ENCODE results near the gene ADAMTS20.

ADAMTS20 gene

DNA sequence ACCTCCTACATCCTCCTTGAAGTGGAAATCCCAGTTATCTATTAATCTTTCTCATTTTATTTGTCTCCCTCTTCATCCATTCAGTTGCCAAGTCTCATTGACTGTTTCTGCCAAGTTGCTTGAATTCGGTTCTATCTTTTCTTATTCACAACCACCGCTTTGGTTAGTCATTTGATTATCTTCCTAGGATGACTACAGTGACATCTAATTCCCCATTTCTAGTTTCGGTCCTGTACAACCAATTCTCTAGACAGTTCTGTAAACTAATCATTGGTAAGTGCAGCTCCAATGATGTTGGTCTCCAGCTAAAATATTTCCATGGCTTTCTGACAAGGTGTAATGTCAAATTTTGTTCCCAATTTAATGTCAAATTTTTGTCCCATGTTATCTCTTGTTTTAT is 220.1 kb downstream of the ADAMTS20 start:
- Histone ChIP-seq H3K9ac (ENCODE audit: low read depth, low read length) (no peak overlapping the region), H3K27me3 (ENCODE audit: insufficient read depth, low read length) (no peaks in the 10 kb centered on the region), H3K4me3 (ENCODE audit: low read length) (no peak overlapping the region), H3K9me3 (ENCODE audit: insufficient read depth, low read depth, low read length) (no peaks in the 10 kb centered on the region; the same call in 1 of the 2 replicates), H3K36me3 (ENCODE audit: insufficient read depth, low read depth, low read length) (no peaks in the 10 kb centered on the region), H3K27ac (ENCODE audit: low read length) (no peak overlapping the region), H3K4me1 (ENCODE audit: insufficient read depth, low read length) (no peaks in the 10 kb centered on the region)

DNA sequence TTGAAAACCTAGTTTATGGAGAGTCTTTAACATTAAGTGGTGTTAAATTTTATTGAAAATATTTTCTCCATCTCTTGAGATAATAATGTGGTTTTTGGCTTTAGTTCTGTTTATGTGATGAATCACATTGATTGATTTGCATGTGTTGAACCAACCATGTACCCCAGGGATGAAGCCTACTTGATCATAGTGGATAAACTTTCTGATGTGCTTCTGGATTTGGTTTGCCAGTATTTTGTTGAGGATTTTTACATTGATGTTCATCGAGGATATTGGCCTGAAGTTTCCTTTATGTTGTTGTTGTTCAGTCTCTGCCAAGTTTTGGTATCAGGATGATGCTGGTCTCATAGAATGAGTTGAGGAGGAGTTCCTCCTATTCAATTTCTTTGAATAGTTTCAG is 222.6 kb downstream of the ADAMTS20 start:
- no peaks in the 10 kb centered on the region; the same call in 1 of the 2 replicates for H3K9me3 ChIP-seq (ENCODE audit: insufficient read depth, low read depth, low read length)
- H3K9ac ChIP-seq (ENCODE audit: low read depth, low read length): no peak overlapping the region
- H3K4me1 ChIP-seq (ENCODE audit: insufficient read depth, low read length): no peaks in the 10 kb centered on the region
- H3K4me3 ChIP-seq (ENCODE audit: low read length): no peak overlapping the region
- H3K27ac ChIP-seq (ENCODE audit: low read length): no peak overlapping the region
- no peaks in the 10 kb centered on the region for H3K36me3 ChIP-seq (ENCODE audit: insufficient read depth, low read depth, low read length)
- no peaks in the 10 kb centered on the region for H3K27me3 ChIP-seq (ENCODE audit: insufficient read depth, low read length)

DNA sequence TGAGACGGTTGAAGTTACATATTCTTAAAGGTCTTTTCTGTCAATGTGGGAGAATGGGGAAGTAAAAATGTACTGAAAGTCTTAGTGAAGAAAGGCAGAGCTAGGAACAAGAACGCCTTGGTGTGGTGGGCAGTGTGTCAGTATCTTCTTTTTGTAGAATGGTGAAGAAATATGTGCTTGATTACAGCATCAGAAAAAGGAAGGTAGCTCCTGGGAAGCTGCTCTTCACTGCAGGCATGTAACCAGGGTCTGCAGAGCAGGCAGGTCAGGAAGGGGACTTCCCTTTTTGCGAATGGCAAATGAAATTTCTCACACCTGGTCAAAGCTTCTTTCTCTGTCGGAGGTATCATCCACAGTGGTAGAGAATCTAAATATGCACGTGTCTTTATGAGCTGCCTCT is 226.2 kb downstream of the ADAMTS20 start:
- H3K4me1 ChIP-seq (ENCODE audit: insufficient read depth, low read length): no peaks in the 10 kb centered on the region
- H3K4me3 ChIP-seq (ENCODE audit: low read length): no peak overlapping the region
- H3K9ac ChIP-seq (ENCODE audit: low read depth, low read length): no peak overlapping the region
- no peak overlapping the region for H3K27ac ChIP-seq (ENCODE audit: low read length)
- no peaks in the 10 kb centered on the region for H3K9me3 ChIP-seq (ENCODE audit: insufficient read depth, low read depth, low read length)
- no peaks in the 10 kb centered on the region for H3K27me3 ChIP-seq (ENCODE audit: insufficient read depth, low read length)
- H3K36me3 ChIP-seq (ENCODE audit: insufficient read depth, low read depth, low read length): no peaks in the 10 kb centered on the region

DNA sequence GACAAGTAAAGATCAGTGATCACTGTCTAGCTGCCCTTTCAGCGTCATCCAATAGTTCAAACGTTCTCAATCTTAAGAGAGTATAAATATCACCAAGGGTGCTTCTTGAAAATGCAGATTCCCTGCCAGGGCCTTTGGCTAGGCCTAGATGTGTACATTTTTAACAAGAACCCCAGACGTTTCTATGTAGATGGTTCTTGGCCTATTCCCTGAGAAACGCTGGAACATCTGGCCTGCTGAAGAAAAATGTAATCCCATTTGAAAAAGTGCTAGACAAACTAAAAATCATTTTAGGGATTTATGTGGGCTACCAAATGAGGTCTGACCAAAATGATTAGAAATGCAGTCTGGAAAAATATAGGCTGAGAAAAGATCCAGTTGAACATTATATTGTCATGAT is 231.7 kb downstream of the ADAMTS20 start:
- no peaks in the 10 kb centered on the region for H3K9me3 ChIP-seq (ENCODE audit: insufficient read depth, low read depth, low read length)

DNA sequence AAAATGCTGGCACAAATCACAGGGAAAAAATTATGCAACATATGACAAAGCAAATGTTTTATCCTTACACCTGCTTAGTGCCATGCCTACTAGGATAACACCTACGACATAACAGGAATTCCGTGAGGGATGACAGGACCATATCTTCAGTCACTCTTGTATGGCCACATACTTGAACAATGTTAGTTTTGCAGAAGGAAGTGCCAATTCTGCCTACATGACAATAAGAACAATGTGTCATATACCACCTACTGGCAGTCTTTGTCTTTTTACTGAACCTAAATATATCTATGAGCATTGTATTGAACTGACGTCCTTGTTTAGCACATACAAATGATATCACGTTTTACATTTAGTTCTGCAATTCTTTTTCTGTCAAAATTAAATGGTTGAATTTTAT is 234.0 kb downstream of the ADAMTS20 start:
- Histone ChIP-seq H3K4me3 (ENCODE audit: low read length) (no peak overlapping the region), H3K9me3 (ENCODE audit: insufficient read depth, low read depth, low read length) (no peaks in the 10 kb centered on the region)

More for the DNA sequence above, 231.7 kb downstream of the ADAMTS20 start:
- no peaks in the 10 kb centered on the region; the same call in 1 of the 2 replicates for H3K4me1 ChIP-seq (ENCODE audit: insufficient read depth, low read length)
- no peak overlapping the region for H3K9ac ChIP-seq (ENCODE audit: low read depth, low read length)
- no peak overlapping the region for H3K4me3 ChIP-seq (ENCODE audit: low read length)
- no peak overlapping the region for H3K27ac ChIP-seq (ENCODE audit: low read length)
- H3K36me3 ChIP-seq (ENCODE audit: insufficient read depth, low read depth, low read length): no peaks in the 10 kb centered on the region
- H3K27me3 ChIP-seq (ENCODE audit: insufficient read depth, low read length): no peaks in the 10 kb centered on the region

DNA sequence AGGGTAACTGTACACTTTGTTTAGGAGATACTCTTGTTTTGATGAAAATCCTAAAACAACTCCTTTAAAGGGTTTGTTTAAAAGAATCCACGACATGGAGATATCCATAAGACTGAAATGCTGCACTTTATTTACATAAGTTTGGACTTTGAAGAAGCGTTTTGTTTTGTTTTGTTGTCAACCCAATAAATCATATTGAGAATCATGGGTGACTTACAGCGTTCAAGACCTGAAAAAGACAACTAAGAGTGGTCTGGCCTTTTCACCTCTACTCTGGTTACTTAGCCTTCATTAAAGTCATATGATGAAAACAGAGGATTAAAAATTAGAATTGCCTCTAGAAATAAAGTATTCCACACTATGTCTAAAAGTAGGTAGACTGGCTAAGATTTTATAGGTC is 234.8 kb downstream of the ADAMTS20 start:
- no peak overlapping the region for H3K27ac ChIP-seq (ENCODE audit: low read length)
- no peak overlapping the region for H3K9ac ChIP-seq (ENCODE audit: low read depth, low read length)
- H3K9me3 ChIP-seq (ENCODE audit: insufficient read depth, low read depth, low read length): no peaks in the 10 kb centered on the region
- no peaks in the 10 kb centered on the region for H3K36me3 ChIP-seq (ENCODE audit: insufficient read depth, low read depth, low read length)
- H3K4me1 ChIP-seq (ENCODE audit: insufficient read depth, low read length): no peaks in the 10 kb centered on the region; the same call in 1 of the 2 replicates
- no peak overlapping the region for H3K4me3 ChIP-seq (ENCODE audit: low read length)
- H3K27me3 ChIP-seq (ENCODE audit: insufficient read depth, low read length): no peaks in the 10 kb centered on the region

More for the DNA sequence above, 234.0 kb downstream of the ADAMTS20 start:
- Histone ChIP-seq H3K27ac (ENCODE audit: low read length) (no peak overlapping the region), H3K4me1 (ENCODE audit: insufficient read depth, low read length) (no peaks in the 10 kb centered on the region; the same call in 1 of the 2 replicates), H3K36me3 (ENCODE audit: insufficient read depth, low read depth, low read length) (no peaks in the 10 kb centered on the region), H3K9ac (ENCODE audit: low read depth, low read length) (no peak overlapping the region), H3K27me3 (ENCODE audit: insufficient read depth, low read length) (no peaks in the 10 kb centered on the region)

DNA sequence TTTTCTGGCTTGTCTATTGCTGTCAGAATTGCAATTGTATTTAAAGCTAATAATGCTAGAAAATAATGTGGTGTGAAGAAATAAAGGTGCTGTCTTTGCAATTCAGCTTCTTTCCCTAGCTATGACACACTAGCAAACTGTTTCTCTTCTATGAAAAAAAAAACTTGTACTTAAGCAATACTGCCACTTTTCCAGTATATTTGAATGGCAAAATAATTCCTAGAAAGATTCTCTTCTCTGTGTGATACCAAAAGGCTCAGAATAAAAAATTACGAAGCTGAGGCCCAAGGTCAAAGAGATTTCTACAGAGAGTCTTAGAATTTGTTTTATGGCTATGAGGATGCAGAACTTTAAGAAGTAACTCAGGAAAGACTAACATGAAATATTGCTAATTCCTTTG is 235.5 kb downstream of the ADAMTS20 start:
- Histone ChIP-seq H3K36me3 (ENCODE audit: insufficient read depth, low read depth, low read length) (no peaks in the 10 kb centered on the region), H3K9ac (ENCODE audit: low read depth, low read length) (no peak overlapping the region), H3K4me1 (ENCODE audit: insufficient read depth, low read length) (no peaks in the 10 kb centered on the region; the same call in 1 of the 2 replicates), H3K9me3 (ENCODE audit: insufficient read depth, low read depth, low read length) (no peaks in the 10 kb centered on the region), H3K4me3 (ENCODE audit: low read length) (no peak overlapping the region), H3K27me3 (ENCODE audit: insufficient read depth, low read length) (no peaks in the 10 kb centered on the region), H3K27ac (ENCODE audit: low read length) (no peak overlapping the region)

DNA sequence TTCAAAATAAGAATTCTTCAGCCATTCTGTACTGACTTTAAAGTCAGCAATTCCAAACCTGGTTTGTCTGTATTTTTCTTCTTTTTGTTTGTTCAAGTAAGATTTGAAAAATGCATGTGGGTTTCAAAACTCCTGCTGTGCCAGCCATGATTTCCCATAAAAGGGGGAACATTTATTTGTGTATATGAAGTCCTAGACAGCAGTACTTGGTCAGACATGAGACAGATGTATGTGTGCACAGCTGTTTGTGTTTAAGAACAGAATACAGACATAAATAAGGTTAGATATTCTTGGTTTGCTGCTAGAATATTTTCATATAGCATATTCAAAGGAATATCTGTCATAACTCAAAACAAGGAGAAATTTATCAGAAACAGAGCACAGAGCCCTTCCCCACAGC is 236.0 kb downstream of the ADAMTS20 start:
- no peaks in the 10 kb centered on the region for H3K9me3 ChIP-seq (ENCODE audit: insufficient read depth, low read depth, low read length)
- no peaks in the 10 kb centered on the region; the same call in 1 of the 2 replicates for H3K4me1 ChIP-seq (ENCODE audit: insufficient read depth, low read length)
- H3K36me3 ChIP-seq (ENCODE audit: insufficient read depth, low read depth, low read length): no peaks in the 10 kb centered on the region
- H3K27me3 ChIP-seq (ENCODE audit: insufficient read depth, low read length): no peaks in the 10 kb centered on the region
- H3K27ac ChIP-seq (ENCODE audit: low read length): no peak overlapping the region
- no peak overlapping the region for H3K4me3 ChIP-seq (ENCODE audit: low read length)
- H3K9ac ChIP-seq (ENCODE audit: low read depth, low read length): no peak overlapping the region

DNA sequence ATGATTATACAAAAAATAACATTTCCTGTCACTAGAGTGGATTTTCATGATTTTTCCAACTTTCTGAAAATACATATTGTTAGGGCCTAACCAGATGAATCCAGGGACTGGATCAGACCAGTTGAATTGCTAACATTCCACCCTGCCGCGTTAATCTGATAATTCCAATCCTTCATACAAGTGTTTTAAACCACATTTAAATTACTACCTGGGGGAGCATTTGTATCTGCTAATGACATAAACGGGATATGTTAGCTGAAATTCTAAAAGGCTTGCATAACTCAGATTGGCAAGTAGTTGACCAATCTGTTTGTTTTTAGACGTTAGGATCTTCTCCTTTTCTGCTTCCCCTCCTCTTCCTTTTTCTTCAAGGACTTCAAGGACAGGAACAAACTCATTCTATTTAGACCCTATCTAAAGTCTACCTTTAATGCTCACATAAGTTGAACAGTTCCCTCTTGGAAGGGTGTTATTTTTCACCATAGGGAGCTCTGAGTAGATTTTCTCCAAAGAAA is 239.0 kb downstream of the ADAMTS20 start:
- H3K27ac ChIP-seq (ENCODE audit: low read length): no peak overlapping the region
- no peaks in the 10 kb centered on the region for H3K36me3 ChIP-seq (ENCODE audit: insufficient read depth, low read depth, low read length)
- no peaks in the 10 kb centered on the region for H3K27me3 ChIP-seq (ENCODE audit: insufficient read depth, low read length)
- no peaks in the 10 kb centered on the region for H3K9me3 ChIP-seq (ENCODE audit: insufficient read depth, low read depth, low read length)
- H3K4me1 ChIP-seq (ENCODE audit: insufficient read depth, low read length): no peaks in the 10 kb centered on the region; the same call in 1 of the 2 replicates
- H3K9ac ChIP-seq (ENCODE audit: low read depth, low read length): no peak overlapping the region
- no peak overlapping the region for H3K4me3 ChIP-seq (ENCODE audit: low read length)

DNA sequence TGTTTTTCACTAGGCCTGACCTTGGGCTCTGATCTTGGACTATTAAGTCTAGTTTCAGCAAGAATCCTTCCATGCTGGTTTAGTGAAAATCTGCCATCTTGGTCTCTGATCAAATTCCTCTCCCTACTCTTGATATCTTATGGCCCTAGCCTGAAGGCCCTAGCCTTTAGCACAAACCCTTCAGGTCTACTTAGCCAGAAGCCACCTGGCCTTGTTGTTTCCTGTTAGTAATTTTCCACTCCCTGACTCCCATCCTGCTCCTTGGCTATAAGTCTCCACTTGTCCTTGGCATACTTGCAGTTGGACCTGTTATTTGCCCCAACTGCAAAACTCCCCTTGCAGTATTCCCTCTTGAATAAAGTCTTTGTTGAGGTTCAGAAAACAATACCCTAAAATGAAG is 241.4 kb downstream of the ADAMTS20 start:
- H3K4me1 ChIP-seq (ENCODE audit: insufficient read depth, low read length): no peaks in the 10 kb centered on the region
- no peaks in the 10 kb centered on the region for H3K36me3 ChIP-seq (ENCODE audit: insufficient read depth, low read depth, low read length)
- no peaks in the 10 kb centered on the region for H3K27me3 ChIP-seq (ENCODE audit: insufficient read depth, low read length)
- no peak overlapping the region for H3K9ac ChIP-seq (ENCODE audit: low read depth, low read length)
- H3K4me3 ChIP-seq (ENCODE audit: low read length): no peak overlapping the region
- no peaks in the 10 kb centered on the region for H3K9me3 ChIP-seq (ENCODE audit: insufficient read depth, low read depth, low read length)
- H3K27ac ChIP-seq (ENCODE audit: low read length): no peak overlapping the region

DNA sequence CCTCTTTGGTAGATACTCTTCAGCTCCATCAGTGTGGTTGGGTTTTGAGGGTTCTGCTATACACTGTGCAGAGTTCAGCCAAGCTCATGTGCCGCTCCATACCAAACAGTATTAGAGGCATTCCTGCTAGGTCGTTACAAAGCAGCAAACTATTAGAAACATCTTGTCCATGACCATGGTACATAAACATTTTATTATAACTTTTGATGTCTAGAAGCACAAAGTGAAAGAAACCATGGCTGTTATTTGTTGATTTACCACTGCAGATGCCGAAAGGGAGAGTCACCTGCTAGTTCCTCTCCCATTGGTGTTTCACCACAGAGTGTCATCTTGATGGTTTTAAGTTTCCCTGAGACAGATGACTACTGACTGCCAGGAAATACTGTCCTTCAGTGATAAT is 242.0 kb downstream of the ADAMTS20 start:
- Histone ChIP-seq H3K27ac (ENCODE audit: low read length) (no peak overlapping the region), H3K36me3 (ENCODE audit: insufficient read depth, low read depth, low read length) (no peaks in the 10 kb centered on the region), H3K4me1 (ENCODE audit: insufficient read depth, low read length) (no peaks in the 10 kb centered on the region), H3K9me3 (ENCODE audit: insufficient read depth, low read depth, low read length) (no peaks in the 10 kb centered on the region), H3K4me3 (ENCODE audit: low read length) (no peak overlapping the region), H3K9ac (ENCODE audit: low read depth, low read length) (no peak overlapping the region), H3K27me3 (ENCODE audit: insufficient read depth, low read length) (no peaks in the 10 kb centered on the region)

DNA sequence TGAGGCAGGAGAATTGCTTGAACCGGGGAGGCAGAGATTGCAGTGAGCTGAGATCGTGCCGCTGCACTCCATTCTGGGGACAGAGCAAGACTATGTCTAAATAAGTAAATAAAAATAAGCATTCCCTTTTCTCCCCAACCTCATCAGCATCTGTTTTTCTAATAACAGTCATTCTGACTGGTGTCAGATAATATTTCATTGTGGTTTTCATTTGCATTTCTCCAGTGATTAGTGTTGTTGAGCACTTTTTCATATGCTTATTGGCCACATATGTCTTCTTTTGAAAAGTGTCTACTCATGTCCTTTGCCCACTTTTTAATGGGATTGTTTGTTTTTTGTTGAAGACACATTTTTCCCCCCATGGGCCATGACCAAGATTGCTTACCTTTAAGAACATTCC is 243.2 kb downstream of the ADAMTS20 start:
- Histone ChIP-seq H3K9ac (ENCODE audit: low read depth, low read length) (no peak overlapping the region), H3K27me3 (ENCODE audit: insufficient read depth, low read length) (no peaks in the 10 kb centered on the region), H3K36me3 (ENCODE audit: insufficient read depth, low read depth, low read length) (no peaks in the 10 kb centered on the region), H3K4me3 (ENCODE audit: low read length) (no peak overlapping the region), H3K27ac (ENCODE audit: low read length) (no peak overlapping the region), H3K4me1 (ENCODE audit: insufficient read depth, low read length) (no peaks in the 10 kb centered on the region), H3K9me3 (ENCODE audit: insufficient read depth, low read depth, low read length) (no peaks in the 10 kb centered on the region)

Measured in iPS-20b (cell line).